ENCODE data around the gene TXNDC15.
A peak's percentile ranks its signal among the peaks of the same experiment; 100 is the strongest.
"Not testable (repeated sequence)": the region's sequence is repeated elsewhere in the genome, so short reads cannot be mapped to it uniquely, and the experiment has no call there.

Gene TXNDC15

GRCh38 chr5:134879456-134879855 is 5.3 kb downstream of the TXNDC15 start:
- DNase-seq = no peak

DNA sequence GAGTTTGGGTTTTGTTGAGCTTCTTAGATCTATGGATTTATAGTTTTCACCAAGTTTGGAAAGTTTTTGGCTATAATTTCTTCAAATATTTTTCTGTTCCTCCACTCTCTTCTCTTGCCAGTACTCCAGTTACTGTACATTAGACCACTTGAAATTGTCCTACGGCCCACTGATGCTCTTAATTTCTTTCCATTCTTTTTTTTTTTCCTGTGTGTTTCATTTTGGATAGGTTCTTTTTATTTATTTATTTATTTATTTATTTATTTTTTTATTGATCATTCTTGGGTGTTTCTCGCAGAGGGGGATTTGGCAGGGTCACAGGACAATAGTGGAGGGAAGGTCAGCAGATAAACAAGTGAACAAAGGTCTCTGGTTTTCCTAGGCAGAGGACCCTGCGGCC is 6.8 kb downstream of the TXNDC15 start:
- DNase-seq = not testable (repeated sequence)

DNA sequence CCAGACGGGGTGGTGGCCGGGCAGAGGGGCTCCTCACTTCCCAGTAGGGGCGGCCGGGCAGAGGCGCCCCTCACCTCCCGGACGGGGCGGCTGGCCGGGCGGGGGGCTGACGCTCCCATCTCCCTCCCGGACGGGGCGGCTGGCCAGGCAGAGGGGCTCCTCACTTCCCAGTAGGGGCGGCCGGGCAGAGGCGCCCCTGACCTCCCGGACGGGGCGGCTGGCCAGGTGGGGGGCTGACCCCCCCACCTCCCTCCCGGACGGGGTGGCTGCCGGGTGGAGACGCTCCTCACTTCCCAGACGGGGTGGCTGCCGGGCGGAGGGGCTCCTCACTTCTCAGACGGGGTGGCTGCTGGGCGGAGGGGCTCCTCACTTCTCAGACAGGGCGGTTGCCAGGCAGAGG is 7.5 kb downstream of the TXNDC15 start:
- DNase-seq = not testable (repeated sequence)

DNA sequence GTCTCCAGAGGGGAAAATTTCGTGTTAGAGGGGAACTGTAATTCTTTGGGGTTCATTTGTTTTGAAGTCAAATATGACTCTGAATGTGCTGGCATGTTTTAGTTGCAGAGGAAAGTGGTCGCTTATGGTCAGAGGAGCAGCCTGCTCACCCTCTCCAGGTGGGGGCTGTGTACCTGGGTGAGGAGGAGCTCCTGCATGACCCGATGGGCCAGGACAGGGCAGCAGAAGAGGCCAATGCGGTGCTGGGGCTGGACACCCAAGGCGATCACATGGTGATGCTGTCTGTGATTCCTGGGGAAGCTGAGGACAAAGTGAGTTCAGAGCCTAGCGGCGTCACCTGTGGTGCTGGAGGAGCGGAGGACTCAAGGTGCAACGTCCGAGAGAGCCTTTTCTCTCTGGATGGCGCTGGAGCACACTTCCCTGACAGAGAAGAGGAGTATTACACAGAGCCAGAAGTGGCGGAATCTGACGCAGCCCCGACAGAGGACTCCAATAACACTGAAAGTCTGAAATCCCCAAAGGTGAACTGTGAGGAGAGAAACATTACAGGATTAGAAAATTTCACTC is 13.5 kb downstream of the TXNDC15 start:
- no peak for DNase-seq

DNA sequence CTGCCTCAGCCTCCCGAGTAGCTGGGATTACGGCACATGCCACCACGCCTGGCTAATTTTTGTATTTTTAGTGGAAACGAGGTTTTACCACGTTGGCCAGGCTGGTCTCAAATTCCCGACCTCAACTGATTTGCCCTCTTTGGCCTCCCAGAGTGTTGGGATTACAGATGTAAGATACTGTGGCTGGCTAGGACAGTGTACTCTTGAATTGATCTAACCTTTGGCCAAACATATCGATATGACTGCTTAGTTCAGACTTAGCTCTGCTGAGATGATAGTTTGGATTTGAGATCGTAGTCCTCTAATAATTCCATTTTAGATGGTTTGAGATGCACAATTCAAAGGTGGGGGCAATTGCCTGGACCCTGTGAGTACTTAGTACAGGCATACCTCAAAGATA is 15.2 kb downstream of the TXNDC15 start:
- DNase-seq = no peak

GRCh38 chr5:134891473-134891872 is 17.3 kb downstream of the TXNDC15 start:
- DNase-seq = no peak

DNA sequence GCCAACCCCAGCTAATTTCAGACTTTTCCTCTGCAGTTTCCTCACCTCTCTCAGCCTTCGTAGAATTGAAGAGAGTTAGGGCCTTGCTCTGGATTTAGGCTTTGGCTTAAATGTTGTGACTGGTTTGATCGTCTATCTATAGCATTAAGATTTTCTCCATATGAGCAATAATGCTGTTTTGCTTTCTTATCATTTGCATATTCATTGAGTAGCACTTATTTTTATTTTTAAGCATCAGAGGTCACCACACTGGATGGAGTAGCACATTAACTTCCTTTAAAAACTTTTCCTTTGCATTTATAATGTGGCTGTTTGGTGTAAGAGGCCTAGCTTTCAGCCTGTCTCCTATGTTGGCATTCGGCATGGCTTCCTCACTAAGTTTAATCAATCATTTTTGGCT is 18.1 kb downstream of the TXNDC15 start:
- DNase-seq = no peak

DNA sequence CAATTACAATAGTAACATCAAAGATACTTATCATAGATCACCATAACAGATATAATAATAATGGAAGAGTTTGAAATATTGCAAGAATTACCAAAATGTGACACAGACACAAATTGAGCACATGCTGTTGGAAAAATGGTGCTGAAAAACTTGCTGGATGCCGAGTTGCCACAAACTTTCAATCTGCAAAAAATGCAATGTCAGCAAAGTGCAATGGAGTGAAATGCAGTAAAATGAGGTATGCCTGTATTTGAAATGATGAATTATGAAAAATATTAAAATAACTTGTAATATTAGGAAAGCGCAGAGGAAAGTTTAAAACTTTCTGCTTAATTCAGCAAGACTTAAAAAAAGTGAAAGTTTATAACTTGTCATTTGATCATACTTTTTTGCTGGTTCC is 18.8 kb downstream of the TXNDC15 start:
- no peak for DNase-seq

- DNase-seq = no peak
Observed at GRCh38 chr5:134893748-134894505, 19.8 kb downstream of the TXNDC15 start.

DNA sequence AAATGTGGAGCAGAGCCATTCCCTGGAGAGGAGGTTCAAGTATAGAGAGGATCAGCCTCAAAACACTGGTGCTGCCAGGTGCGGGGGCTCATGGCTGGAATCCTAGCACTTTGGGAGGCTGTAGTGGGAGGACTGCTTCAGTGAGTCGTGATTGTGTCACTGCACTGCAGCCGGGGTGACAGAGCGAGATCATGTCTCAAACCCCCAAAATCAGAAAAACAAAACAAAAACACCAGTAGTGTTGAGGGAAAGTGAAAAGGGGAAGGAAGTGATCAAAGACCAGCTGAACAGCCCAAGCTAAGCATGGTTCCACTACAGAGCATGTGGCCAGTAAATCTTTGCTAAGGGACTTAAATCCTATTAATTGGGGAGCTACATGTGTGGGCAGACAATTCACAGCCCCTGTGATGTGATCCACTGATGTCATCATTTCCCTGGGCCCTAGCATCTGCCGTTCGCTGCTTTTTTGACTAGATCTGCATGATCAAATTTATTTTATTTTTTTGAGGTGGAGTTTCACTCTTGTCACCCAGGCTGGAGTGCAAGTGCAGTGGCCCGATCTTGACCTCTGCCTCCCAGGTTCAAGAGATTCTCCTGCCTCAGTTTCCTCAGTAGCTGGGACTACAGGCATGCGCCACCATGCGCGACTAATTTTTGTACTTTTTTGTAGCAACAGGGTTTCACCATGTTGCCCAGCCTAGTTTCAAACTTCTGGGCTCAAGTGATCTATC is 28.1 kb downstream of the TXNDC15 start:
- DNase-seq = no peak

- DNase-seq = peak; percentile 87
Observed at GRCh38 chr5:134904610-134905245, 30.6 kb downstream of the TXNDC15 start, which contains the start of gene PCBD2. TSS of gene PCBD2 (plus strand) at chr5:134905131. CDS start at chr5:134905140, 9 bp downstream.

DNA sequence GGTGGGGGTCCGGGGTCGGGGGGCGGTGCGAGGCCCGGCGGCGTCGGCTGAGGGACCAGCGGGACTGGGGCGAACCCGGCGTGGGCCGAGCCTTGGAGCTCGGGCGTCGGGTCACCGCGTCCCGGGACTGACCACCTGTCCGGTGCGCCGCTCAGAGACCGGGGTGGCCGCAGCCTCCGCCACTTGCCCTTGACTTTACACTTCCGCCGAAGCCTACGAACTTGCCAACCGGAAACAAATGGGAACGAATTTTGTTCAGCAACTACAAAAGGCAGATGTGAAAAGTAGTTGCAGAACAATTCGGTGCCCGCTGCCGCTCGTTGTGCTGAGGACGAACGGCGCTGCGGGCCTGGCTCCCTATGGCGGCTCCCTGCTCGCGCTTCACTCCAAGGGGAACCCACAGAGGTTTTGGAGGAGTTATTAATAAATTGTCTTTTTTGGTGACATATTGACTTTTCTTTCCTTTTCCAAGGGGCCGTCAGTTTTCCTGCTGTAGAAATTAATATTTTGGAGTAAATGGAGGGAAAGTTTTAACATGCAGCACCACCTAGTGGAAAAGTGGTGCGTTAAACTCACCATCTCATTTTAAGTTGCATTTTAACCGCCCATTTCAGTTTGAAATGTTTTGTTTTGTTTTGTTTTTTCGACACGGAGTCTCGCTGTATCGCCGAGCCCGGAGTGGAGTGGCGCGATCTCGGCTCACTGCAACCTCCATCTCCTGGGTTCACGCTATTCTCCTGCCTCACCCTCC is 31.2 kb downstream of the TXNDC15 start:
- DNase-seq = peak; percentile 49 to 54

GRCh38 chr5:134906811-134907210 is 32.6 kb downstream of the TXNDC15 start:
- DNase-seq = no peak

DNA sequence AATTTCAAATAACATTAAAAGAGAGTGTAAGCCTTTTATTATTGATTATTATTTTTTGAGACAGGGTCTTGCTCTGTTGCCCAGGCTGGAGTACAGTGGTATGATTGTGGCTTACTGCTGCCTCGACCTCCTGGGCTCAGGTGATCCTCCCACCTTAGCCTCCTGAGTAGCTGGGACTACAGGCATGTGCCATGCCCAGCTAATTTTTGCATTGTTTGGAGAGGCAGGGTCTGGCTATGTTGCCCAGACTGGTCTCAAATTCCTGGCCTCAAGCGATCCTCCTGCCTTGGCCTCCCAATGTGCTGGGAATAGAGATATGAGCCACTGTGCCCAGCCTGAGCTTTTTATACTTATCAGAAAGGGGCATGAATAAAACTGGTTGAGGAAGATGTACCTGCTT is 36.6 kb downstream of the TXNDC15 start:
- not testable (repeated sequence) for DNase-seq

DNA sequence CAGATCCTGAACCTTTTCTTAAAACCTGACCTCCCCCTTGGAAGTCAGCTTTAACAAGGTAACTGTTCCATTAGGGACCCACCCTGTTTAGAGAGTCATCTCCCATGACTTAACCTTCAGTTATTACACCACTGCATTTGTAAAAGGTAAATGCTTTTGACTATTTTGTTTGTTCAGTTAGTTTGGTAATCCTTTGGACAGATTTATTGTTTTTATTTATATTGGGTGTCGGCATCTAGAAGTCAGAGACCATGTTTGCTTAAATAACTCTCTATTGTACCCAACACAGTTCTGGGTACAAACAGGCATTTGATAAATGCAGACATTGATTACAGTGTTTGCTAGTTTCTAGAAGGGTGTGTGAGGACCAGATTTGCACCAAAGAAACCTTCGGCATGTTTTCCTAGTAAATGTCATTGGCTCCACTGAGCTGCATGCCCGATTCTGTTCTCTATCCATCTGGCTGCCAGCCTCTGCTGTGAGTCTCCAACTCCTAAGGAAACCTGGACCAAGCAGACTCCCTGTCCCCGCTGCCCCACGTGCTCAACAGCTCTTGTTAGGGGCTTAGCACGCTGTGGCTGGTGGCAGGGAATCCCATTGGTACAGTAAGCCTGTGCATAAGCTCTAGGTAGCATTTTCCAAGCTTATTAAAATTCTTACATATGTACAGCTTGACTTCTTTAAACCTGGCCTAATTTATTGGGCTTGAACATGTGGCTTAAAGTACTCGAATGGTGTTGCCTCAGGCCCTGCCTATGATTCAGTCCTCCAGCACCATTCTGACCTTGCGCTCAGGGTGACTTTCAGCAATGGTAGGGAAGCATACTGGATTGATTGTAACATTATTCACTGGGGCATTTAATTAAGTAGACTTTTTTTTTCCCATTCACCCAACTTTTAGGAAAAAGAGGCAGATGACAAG is 37.4 kb downstream of the TXNDC15 start:
- no peak for DNase-seq

- DNase-seq = no peak
Observed at GRCh38 chr5:134913254-134913653, 39.1 kb downstream of the TXNDC15 start.

DNA sequence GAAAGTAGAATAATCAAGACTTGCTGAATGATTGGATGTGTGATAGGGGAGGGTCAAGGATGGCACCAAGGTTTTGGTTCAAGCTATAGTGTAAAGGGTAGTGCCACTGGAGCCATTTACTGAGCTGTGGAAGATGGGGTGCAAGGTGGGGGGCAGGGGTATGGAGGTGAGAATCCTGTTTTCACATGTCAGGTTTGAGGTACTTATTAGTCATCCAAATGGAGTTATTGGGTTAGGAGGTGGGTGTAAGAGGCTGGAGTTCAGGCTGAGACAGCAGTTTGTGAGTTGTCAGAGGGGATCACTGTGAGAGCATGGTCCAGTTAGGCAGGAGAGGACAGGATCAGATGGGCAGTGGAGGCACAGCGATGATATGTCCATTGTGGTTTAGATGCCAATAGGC is 39.6 kb downstream of the TXNDC15 start:
- DNase-seq = no peak

- DNase-seq = no peak
Observed at GRCh38 chr5:134917070-134917815, 43.1 kb downstream of the TXNDC15 start.

DNA sequence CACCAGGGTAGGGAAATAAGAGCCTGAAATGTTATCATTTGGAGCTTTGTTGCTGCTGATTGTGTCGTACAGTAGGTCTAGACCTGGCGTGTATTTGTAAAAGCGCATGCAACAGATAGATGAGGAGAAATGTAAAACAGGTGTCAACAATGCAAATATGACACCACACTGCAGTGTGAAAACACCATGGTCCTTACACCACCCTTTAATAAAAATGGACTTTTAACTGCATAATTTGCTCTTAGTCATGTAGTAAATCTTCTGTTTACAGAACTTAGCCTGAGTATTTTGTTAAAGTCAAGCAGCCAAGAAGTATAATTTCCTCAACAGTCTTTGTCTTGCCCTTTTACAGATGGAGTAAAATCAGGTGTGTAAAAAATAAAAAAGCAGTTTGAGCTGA is 44.7 kb downstream of the TXNDC15 start:
- DNase-seq = no peak

- DNase-seq = no peak
Observed at GRCh38 chr5:134920848-134921575, 46.8 kb downstream of the TXNDC15 start.

All from activated CD4-positive, alpha-beta T cell treated with anti-CD3 and anti-CD28 coated beads, Interleukin-2, amount 50 U/mL, for 4 hours (primary cell).